ENCODE measurements around the gene SHISA4. TPM values are rescaled to one million over a fixed set of nuclear protein-coding genes. Genes with fewer than 3 reads are reported as not detected.
"Not testable (repeated sequence)": the region's sequence is repeated elsewhere in the genome, so short reads cannot be mapped to it uniquely, and the experiment has no call there.

Gene SHISA4
- total RNA-seq, 1 experiment from 2014 or later, result 9.9 TPM

DNA sequence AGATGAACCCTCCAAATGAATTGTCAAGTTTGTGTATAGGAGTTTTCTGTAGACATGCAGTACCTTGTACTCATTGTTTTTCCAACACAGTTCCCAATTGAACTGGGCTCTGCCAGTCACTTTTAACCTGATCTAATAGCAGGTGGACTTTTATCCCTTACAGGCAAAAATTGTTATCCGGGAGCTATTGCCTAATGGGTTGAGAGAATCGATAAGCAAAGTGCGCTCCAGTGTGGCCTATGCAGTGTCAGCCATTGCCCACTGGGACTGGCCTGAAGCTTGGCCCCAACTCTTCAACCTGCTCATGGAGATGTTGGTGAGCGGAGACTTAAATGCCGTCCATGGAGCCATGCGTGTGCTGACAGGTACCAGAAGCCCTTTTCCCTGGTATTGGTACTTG, 40.5 kb upstream of the SHISA4 start:
- Mint-ChIP-seq H3K27ac (ENCODE audit: unreplicated experiment) (no peak overlapping the region), H3K4me1 (ENCODE audit: low read depth, unreplicated experiment) (peaks cover 14% of the 10 kb centered on the region), H3K27me3 (ENCODE audit: unreplicated experiment) (no peaks in the 10 kb centered on the region), H3K9me3 (ENCODE audit: low read depth, unreplicated experiment) (no peaks in the 10 kb centered on the region), H3K4me3 (ENCODE audit: low read depth, unreplicated experiment) (no peak overlapping the region), H3K36me3 (ENCODE audit: insufficient read depth, unreplicated experiment) (peaks cover 34% of the 10 kb centered on the region)
- TF ChIP-seq, protein P1, sequence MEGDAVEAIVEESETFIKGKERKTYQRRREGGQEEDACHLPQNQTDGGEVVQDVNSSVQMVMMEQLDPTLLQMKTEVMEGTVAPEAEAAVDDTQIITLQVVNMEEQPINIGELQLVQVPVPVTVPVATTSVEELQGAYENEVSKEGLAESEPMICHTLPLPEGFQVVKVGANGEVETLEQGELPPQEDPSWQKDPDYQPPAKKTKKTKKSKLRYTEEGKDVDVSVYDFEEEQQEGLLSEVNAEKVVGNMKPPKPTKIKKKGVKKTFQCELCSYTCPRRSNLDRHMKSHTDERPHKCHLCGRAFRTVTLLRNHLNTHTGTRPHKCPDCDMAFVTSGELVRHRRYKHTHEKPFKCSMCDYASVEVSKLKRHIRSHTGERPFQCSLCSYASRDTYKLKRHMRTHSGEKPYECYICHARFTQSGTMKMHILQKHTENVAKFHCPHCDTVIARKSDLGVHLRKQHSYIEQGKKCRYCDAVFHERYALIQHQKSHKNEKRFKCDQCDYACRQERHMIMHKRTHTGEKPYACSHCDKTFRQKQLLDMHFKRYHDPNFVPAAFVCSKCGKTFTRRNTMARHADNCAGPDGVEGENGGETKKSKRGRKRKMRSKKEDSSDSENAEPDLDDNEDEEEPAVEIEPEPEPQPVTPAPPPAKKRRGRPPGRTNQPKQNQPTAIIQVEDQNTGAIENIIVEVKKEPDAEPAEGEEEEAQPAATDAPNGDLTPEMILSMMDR (IDR thresholded peaks at IDR 0.05; ENCODE audit: unreplicated experiment), result no peak
- no peak for DNase-seq
- intact Hi-C loops (cut with micrococcal nuclease; ENCODE audit: unreplicated experiment), result no loop called here
- no TSS peak for BruUV-seq (replicated peaks)
- CTCF ChIA-PET, result no interaction called here

DNA sequence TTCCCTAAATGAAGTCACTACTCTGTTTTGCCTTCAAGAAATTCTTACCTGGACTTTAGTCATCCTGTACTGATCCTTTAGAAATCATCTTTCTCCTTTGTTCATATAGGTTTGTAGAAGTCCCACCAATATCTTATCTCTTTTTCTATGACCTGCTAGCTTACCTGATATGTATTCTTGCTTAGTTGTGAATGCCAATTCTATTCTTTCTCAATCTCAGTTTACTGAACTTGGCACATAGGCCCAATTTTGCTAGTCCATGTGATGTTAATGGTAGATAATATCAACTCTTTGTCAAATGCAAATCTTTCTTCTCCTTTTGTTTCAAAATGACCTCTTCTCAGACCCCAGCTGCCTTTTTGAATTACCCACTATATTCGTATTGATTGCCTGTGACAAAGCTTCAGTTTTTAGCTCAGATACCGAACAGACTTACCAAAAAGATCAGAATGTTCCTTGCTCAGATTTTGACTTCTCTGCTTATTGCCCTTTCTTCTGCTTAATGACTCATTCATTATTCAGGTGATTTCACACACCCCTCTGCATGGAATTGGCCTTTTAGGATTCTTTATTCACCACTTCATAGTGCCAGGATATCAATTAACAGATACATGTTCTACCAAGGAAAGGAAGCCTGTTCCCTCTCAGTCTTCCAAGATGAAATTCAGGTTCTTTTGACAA, 39.2 kb upstream of the SHISA4 start:
- intact Hi-C loops (cut with micrococcal nuclease; ENCODE audit: unreplicated experiment), result no loop called here
- no peak for DNase-seq
- Mint-ChIP-seq H3K4me1 (ENCODE audit: low read depth, unreplicated experiment) (peaks cover 14% of the 10 kb centered on the region), H3K4me3 (ENCODE audit: low read depth, unreplicated experiment) (no peak overlapping the region), H3K27ac (ENCODE audit: unreplicated experiment) (peak overlapping the region; percentile 6), H3K36me3 (ENCODE audit: insufficient read depth, unreplicated experiment) (peaks cover 40% of the 10 kb centered on the region), H3K9me3 (ENCODE audit: low read depth, unreplicated experiment) (no peaks in the 10 kb centered on the region), H3K27me3 (ENCODE audit: unreplicated experiment) (no peaks in the 10 kb centered on the region)
- BruUV-seq (replicated peaks), result TSS peak; percentile 7
- CTCF ChIA-PET, result interaction anchor here (0.6 to 0.9 kb wide), 2 partner anchors 33 to 150 kb away, joined by 3 read pairs; no protein-coding TSS in a partner anchor
- TF ChIP-seq, protein P1 (IDR thresholded peaks at IDR 0.05; ENCODE audit: unreplicated experiment), result no peak

DNA sequence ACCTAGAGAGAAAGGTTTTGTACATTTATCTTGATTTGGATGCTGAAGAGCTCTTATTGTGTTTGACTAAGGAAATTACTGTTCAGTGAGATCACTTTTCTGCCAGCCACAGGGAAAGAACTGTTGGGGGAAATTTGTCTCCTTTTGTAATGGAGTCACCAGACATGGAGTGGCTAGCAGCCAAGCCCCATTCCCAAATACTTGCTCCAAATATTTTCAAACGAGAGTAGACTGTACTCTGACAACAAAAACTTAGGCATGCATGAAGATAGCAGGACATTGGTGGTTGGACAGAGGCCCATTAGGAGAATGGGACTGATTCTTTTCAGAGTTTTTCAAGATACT, 38.7 kb upstream of the SHISA4 start:
- Mint-ChIP-seq H3K27me3 (ENCODE audit: unreplicated experiment) (no peaks in the 10 kb centered on the region), H3K4me1 (ENCODE audit: low read depth, unreplicated experiment) (peaks cover 14% of the 10 kb centered on the region), H3K9me3 (ENCODE audit: low read depth, unreplicated experiment) (no peaks in the 10 kb centered on the region), H3K36me3 (ENCODE audit: insufficient read depth, unreplicated experiment) (peaks cover 46% of the 10 kb centered on the region), H3K27ac (ENCODE audit: unreplicated experiment) (peak overlapping the region; percentile 6), H3K4me3 (ENCODE audit: low read depth, unreplicated experiment) (no peak overlapping the region)
- CTCF ChIA-PET, result interaction anchor here (0.9 to 1.2 kb wide), 3 partner anchors 13 to 150 kb away, joined by 3 read pairs; no protein-coding TSS in a partner anchor
- DNase-seq, result no peak
- intact Hi-C loops (cut with micrococcal nuclease; ENCODE audit: unreplicated experiment), result no loop called here
- no TSS peak for BruUV-seq (replicated peaks)
- TF ChIP-seq, protein P1 (IDR thresholded peaks at IDR 0.05; ENCODE audit: unreplicated experiment), result no peak

DNA sequence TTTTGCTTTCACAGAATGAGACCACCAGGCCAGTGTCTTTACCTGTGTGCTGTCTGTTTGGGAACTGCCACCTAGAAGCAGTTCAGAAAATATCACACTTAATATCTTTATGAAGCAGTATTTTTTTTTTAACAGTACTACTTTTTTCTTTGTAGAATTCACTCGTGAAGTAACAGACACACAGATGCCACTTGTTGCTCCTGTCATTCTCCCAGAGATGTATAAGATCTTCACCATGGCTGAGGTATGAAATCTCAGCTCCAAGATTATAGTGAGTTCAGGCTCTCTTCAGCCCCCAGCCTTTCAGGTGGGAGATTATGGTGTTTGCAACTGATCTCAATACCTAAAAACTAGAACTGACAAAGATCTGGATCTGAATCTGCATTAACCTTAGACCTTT, 36.7 kb upstream of the SHISA4 start:
- Mint-ChIP-seq H3K9me3 (ENCODE audit: low read depth, unreplicated experiment) (no peaks in the 10 kb centered on the region), H3K27ac (ENCODE audit: unreplicated experiment) (no peak overlapping the region), H3K36me3 (ENCODE audit: insufficient read depth, unreplicated experiment) (peaks cover 59% of the 10 kb centered on the region), H3K4me3 (ENCODE audit: low read depth, unreplicated experiment) (no peak overlapping the region), H3K27me3 (ENCODE audit: unreplicated experiment) (no peaks in the 10 kb centered on the region), H3K4me1 (ENCODE audit: low read depth, unreplicated experiment) (peaks cover 14% of the 10 kb centered on the region)
- CTCF ChIA-PET, result no interaction called here
- intact Hi-C loops (cut with micrococcal nuclease; ENCODE audit: unreplicated experiment), result no loop called here
- TF ChIP-seq, protein P1 (IDR thresholded peaks at IDR 0.05; ENCODE audit: unreplicated experiment), result no peak
- BruUV-seq (replicated peaks), result no TSS peak
- no peak for DNase-seq

DNA sequence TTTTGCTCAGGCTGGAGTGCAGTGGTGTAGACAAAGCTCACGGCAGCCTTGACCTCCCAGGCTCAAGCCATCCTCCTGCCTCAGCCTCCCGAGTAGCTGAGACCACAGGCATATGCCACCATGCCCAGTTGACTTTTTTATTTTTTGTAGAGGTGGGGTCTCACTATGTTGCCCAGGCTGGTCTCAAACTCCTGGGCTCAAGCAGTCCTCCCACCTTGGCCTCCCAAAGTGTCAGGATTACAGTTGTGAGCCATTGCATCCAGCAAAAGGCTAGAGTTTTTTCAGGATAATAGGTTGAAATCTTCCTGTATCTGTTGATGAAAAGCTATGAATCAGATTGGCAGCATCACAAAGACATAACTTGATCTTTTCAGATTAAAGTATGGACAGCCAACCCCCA, 32.0 kb upstream of the SHISA4 start:
- CTCF ChIA-PET; DNase-seq; BruUV-seq (replicated peaks); H3K4me3 Mint-ChIP-seq (ENCODE audit: low read depth, unreplicated experiment); H3K27me3 Mint-ChIP-seq (ENCODE audit: unreplicated experiment); intact Hi-C loops (cut with micrococcal nuclease; ENCODE audit: unreplicated experiment); H3K27ac Mint-ChIP-seq (ENCODE audit: unreplicated experiment); H3K9me3 Mint-ChIP-seq (ENCODE audit: low read depth, unreplicated experiment): not testable (repeated sequence)
- peaks cover 70% of the 10 kb centered on the region for H3K36me3 Mint-ChIP-seq (ENCODE audit: insufficient read depth, unreplicated experiment)
- peaks cover 14% of the 10 kb centered on the region for H3K4me1 Mint-ChIP-seq (ENCODE audit: low read depth, unreplicated experiment)
